Erythroblast (primary cell): ENCODE data around the gene L1CAM.

Experiments
- GATA1 ChIP-seq: IDR thresholded peaks from 2 replicates; pipeline ENCODE4 v1.6.1; 2011; ENCODE audit warnings: low read depth, mild to moderate bottlenecking, control low read depth, low read length, moderate library complexity
- POLR2A ChIP-seq: IDR thresholded peaks from 2 replicates; pipeline ENCODE4 v1.6.1; 2011; ENCODE audit warnings: mild to moderate bottlenecking, low read length

GRCh38 chrX:153880440-153880815 lies 5.5 kb downstream of the L1CAM start:
- TF ChIP-seq POLR2A = no peak
- no peak for TF ChIP-seq GATA1
